Heart right ventricle (tissue), 16 donors: Measurements from ENCODE around the gene GRIP2. TPM values are rescaled to one million over a fixed set of nuclear protein-coding genes. Genes with fewer than 3 reads are reported as not detected.
A peak's percentile ranks its signal among the peaks of the same experiment; 100 is the strongest.

ENCODE experiments used
- ATAC-seq, 8 donors: fragments of 200-7000 bp; cut with Tn5 transposase; one replicate each; pipeline ENCODE4 v1.9.1; 2020; ENCODE audit warnings: mild to moderate bottlenecking in 8 of 8, moderate library complexity in 8 of 8, moderate number of reproducible peaks in 1 of 8
- DNase-seq, 2 donors: peaks; one replicate each; pipeline ENCODE4 v3.0.0-alpha.2; 2020
- H3K27ac ChIP-seq, 10 donors: fragments of 200-600 bp; sonication (generic) in 2 of 10; one replicate each; pipeline versions ENCODE4 v1.5.0 to v1.8.0; 2020 to 2022; ENCODE audit warnings: mild to moderate bottlenecking in 3 of 10
- H3K27me3 ChIP-seq, 7 donors: fragments of 200-600 bp; one replicate each; pipeline ENCODE4 v1.8.0; 2021 to 2022; ENCODE audit warnings: mild to moderate bottlenecking in 2 of 7
- H3K36me3 ChIP-seq, 9 donors: fragments of 200-600 bp; sonication (generic) in 1 of 9; one replicate each; pipeline versions ENCODE4 v1.5.0 to v1.8.0; 2020 to 2022; ENCODE audit warnings: mild to moderate bottlenecking in 2 of 9
- H3K4me1 ChIP-seq, 9 donors: fragments of 200-600 bp; sonication (generic) in 1 of 9; one replicate each; pipeline versions ENCODE4 v1.5.0 to v1.8.0; 2020 to 2022; ENCODE audit warnings: mild to moderate bottlenecking in 4 of 9
- H3K4me3 ChIP-seq, 10 donors: fragments of 200-600 bp; sonication (generic) in 2 of 10; one replicate each; pipeline versions ENCODE4 v1.5.0 to v1.8.0; 2020 to 2022; ENCODE audit warnings: mild to moderate bottlenecking in 7 of 10, moderate library complexity in 2 of 10
- H3K9me3 ChIP-seq, 11 donors: fragments of 200-600 bp in 10 of 11; sonication (generic) in 2 of 11; one replicate each; pipeline versions ENCODE4 v1.5.0 to v1.8.0; 2013 to 2022; ENCODE audit warnings: mild to moderate bottlenecking in 2 of 11, control low read depth in 1 of 11, moderate library complexity in 1 of 11
- CTCF ChIP-seq, 9 donors: fragments of 200-600 bp; sonication (generic) in 2 of 9; IDR thresholded peaks; one replicate each; pipeline versions ENCODE4 v1.5.0 to v1.8.0; 2021 to 2022; ENCODE audit warnings: antibody characterized with exemption in 9 of 9, mild to moderate bottlenecking in 5 of 9, moderate library complexity in 1 of 9
- WGBS, 2 donors: extraction: QIAGEN DNeasy Blood & Tissue Kit; methylation state at CpG; one replicate each; pipeline ENCODE4 v1.1.7; 2013; ENCODE audit warnings: inconsistent platforms in 1 of 2; 5-methylcytosine and 5-hydroxymethylcytosine counted together
- intact Hi-C, 10 donors: fragments of 100-400 bp; cut with DNase I; formaldehyde crosslinking; loops; one replicate each; pipeline versions ENCODE4 v1.11.1 to v1.14.2; 2022
- polyA plus RNA-seq, 2 donors: library from polyadenylated mRNA; stranded (reverse); fragments of 200-250 nt; gene quantifications; one replicate each; pipeline ENCODE4 v1.2.3, GENCODE V29; 2013
- total RNA-seq, 10 donors: library from RNA; stranded (reverse); fragmentation: NEBNext Ultra II Directional in 3 of 10; extraction: Animal tissue kit (Norgen Biotek cat#: 25700) in 3 of 10; gene quantifications; one replicate each; pipeline versions ENCODE4 v1.2.1 to v1.2.4, GENCODE V29; 2021 to 2023
- donor health status: Arrhythmogenic right ventricular cardiomyopathy.
- donor health status: ischemic (EF 13 %, LVEDD 7.1; RV severe dilation, severe dysfunction).
- donor health status: healthy with polysubstance abuse.
- donor health status: DM: no; HTN: yes; CAD: no.
- donor health status: DM: no; HTN: no; CAD: no.
- donor health status: ischemic (EF 25% LVEDD 6.9; RV normal size, moderate dysfunction).
- donor health status: ischemic (EF 25% LVEDD 5.7; RV mildly dilated, moderate dysfunction).
- donor health status: healthy.
- donor health status: DM: yes; HTN: yes; CAD: no.
- donor health status: Ischemic cardiomyopathy.
- donor health status: ischemic (EF 35%, LVEDD 5.7; RV mildly dilated, moderate dysfunction).
- donor health status: nonischemic (EF 11% LVEDD 7.7; RV severe dilation, severe dysfunction).
- donor health status: DM: yes; HTN: yes; CAD: no.
- donor health status: PGD.
- donor health status: ischemic (EF 29% LVEDD 5.4; RV normal size, mild dysfunction).
- donor health status: nonischemic (EF 23%, LVEDD 6.1; RV moderate dilation, normal function).

Gene GRIP2
- total and polyA plus RNA-seq, 12 donors: 7.4 to 70.1 (median 39.4) TPM

GRCh38 chr3:14452740-14453710 lies 87.1 kb downstream of the GRIP2 start:
- WGBS, 2 donors: 22 to 29% methylated on average over 25 of the region's 25 CpGs
- Histone ChIP-seq H3K4me3 (no peak overlapping the region), H3K36me3 (peaks cover 0 to 94% (median 3%) of the 10 kb centered on the region in 9 donors), H3K27me3 (peaks cover 0 to 42% (median 0%) of the 10 kb centered on the region in 7 donors), H3K4me1 (peaks cover 27 to 58% (median 38%) of the 10 kb centered on the region in 9 donors), H3K9me3 (no peaks in the 10 kb centered on the region), H3K27ac (peak overlapping the region; percentile 14 to 87 (median 76))
- DNase-seq (peak; percentile 87 to 96), ATAC-seq (peak; percentile 83 to 95 (median 92))
- TF ChIP-seq CTCF (IDR thresholded peaks at IDR 0.05): peak in 6 of 9 donors; percentile 18 to 41 (median 26)
- intact Hi-C loops: loop anchor here in 3 of 10 donors (2.0 to 5.0 kb wide), 3 partner anchors 18 to 51 kb away; partner anchors contain the start of gene SLC6A6 (in 3 of the 3)

- 49 to 63% methylated on average over 17 of the region's 17 CpGs for WGBS, 2 donors
- H3K4me1 ChIP-seq: peaks cover 27 to 58% (median 38%) of the 10 kb centered on the region in 9 donors
These were observed 88.0 kb downstream of the GRIP2 start for GRCh38 chr3:14451844-14452739.

GRCh38 chr3:14450922-14451606 lies 89.1 kb downstream of the GRIP2 start:
- Histone ChIP-seq H3K36me3 (peaks cover 0 to 96% (median 22%) of the 10 kb centered on the region in 9 donors), H3K27ac (peak overlapping the region in 4 of 10 donors; percentile 70 to 78 (median 75)), H3K4me1 (peaks cover 27 to 58% (median 38%) of the 10 kb centered on the region in 9 donors), H3K27me3 (peaks cover 0 to 47% (median 6%) of the 10 kb centered on the region in 7 donors), H3K9me3 (no peaks in the 10 kb centered on the region), H3K4me3 (no peak overlapping the region)
- ATAC-seq: no peak
- no peak for TF ChIP-seq CTCF (IDR thresholded peaks at IDR 0.05)
- DNase-seq: no peak
- WGBS, 2 donors: 96 to 98% methylated on average over 5 of the region's 5 CpGs
- intact Hi-C loops: loop anchor here in 2 of 10 donors (5.0 kb wide), 1 partner anchor 49 kb away; the partner anchor contains the start of gene SLC6A6 (in 2 of the 2)

More at GRCh38 chr3:14451844-14452739, 88.0 kb downstream of the GRIP2 start:
- H3K4me3 ChIP-seq: no peak overlapping the region
- peak; percentile 20 to 62 (median 52) for ATAC-seq
- H3K36me3 ChIP-seq: peaks cover 0 to 96% (median 12%) of the 10 kb centered on the region in 9 donors
- DNase-seq: peak; percentile 37 to 70
- peaks cover 0 to 49% (median 4%) of the 10 kb centered on the region in 7 donors for H3K27me3 ChIP-seq
- H3K9me3 ChIP-seq: no peaks in the 10 kb centered on the region
- H3K27ac ChIP-seq: peak overlapping the region; percentile 14 to 87 (median 76)
- intact Hi-C loops: loop anchor here in 3 of 10 donors (2.0 to 5.0 kb wide), 3 partner anchors 17 to 50 kb away; partner anchors contain the start of gene SLC6A6 (in 3 of the 3)
- TF ChIP-seq CTCF (IDR thresholded peaks at IDR 0.05): no peak
